Ishikawa (cell line): ENCODE measurements around the gene KPNA1.

Source experiments
- CEBPB ChIP-seq: IDR thresholded peaks from 2 replicates; pipeline ENCODE4 v1.6.1; 2012
- CREB1 ChIP-seq: IDR thresholded peaks from 2 replicates; pipeline ENCODE4 v1.6.1; 2012; ENCODE audit warnings: low read depth
- EGR1 ChIP-seq: IDR thresholded peaks from 2 replicates; pipeline ENCODE4 v1.6.1; 2012
- EP300 ChIP-seq: IDR thresholded peaks from 2 replicates; pipeline ENCODE4 v1.6.1; 2012; ENCODE audit warnings: borderline replicate concordance
- FOXM1 ChIP-seq: IDR thresholded peaks from 2 replicates; pipeline ENCODE4 v1.6.1; 2012; ENCODE audit warnings: low read depth, borderline replicate concordance
- MAX ChIP-seq: IDR thresholded peaks from 2 replicates; pipeline ENCODE4 v1.6.1; 2012
- NFIC ChIP-seq: IDR thresholded peaks from 2 replicates; pipeline ENCODE4 v1.6.1; 2012
- RAD21 ChIP-seq: IDR thresholded peaks from 2 replicates; pipeline ENCODE4 v1.6.1; 2012; ENCODE audit warnings: low read depth
- REST ChIP-seq: IDR thresholded peaks from 2 replicates; pipeline ENCODE4 v1.6.1; 2012; ENCODE audit warnings: low read depth, mild to moderate bottlenecking
- TAF1 ChIP-seq: IDR thresholded peaks from 2 replicates; pipeline ENCODE4 v1.6.1; 2012; ENCODE audit warnings: low read depth, mild to moderate bottlenecking
- TCF12 ChIP-seq: IDR thresholded peaks from 2 replicates; pipeline ENCODE4 v1.6.1; 2012; ENCODE audit warnings: low read depth
- TEAD4 ChIP-seq: IDR thresholded peaks from 2 replicates; pipeline ENCODE4 v1.6.1; 2012
- USF1 ChIP-seq: IDR thresholded peaks from 2 replicates; pipeline ENCODE4 v1.6.1; 2012
- YY1 ChIP-seq: IDR thresholded peaks from 2 replicates; pipeline ENCODE4 v1.6.1; 2012; ENCODE audit warnings: low read depth
- ZBTB7A ChIP-seq: IDR thresholded peaks from 2 replicates; pipeline ENCODE4 v1.6.1; 2012; ENCODE audit warnings: low read depth

Gene KPNA1

GRCh38 chr3:122562923-122563716 lies 48.4 kb upstream of the KPNA1 start:
- TF ChIP-seq TEAD4 (no peak), ZBTB7A (no peak), RAD21 (no peak), EGR1 (no peak), EP300 (no peak), NFIC (no peak), CEBPB (no peak), FOXM1 (no peak), MAX (no peak), USF1 (no peak), CREB1 (no peak), REST (no peak), TCF12 (no peak), YY1 (no peak), TAF1 (no peak)

- TF ChIP-seq TAF1 (no peak), RAD21 (peak; percentile 78)
Observed at GRCh38 chr3:122560680-122561079, 45.9 kb upstream of the KPNA1 start.

GRCh38 chr3:122559906-122560305 lies 45.2 kb upstream of the KPNA1 start:
- TF ChIP-seq ZBTB7A, result no peak
- no peak for TF ChIP-seq EGR1
- no peak for TF ChIP-seq REST
- no peak for TF ChIP-seq MAX
- no peak for TF ChIP-seq CREB1
- no peak for TF ChIP-seq RAD21
- no peak for TF ChIP-seq CEBPB
- no peak for TF ChIP-seq EP300

- TF ChIP-seq MAX (no peak), NFIC (no peak), TAF1 (no peak), CREB1 (no peak), FOXM1 (no peak), EP300 (no peak), USF1 (no peak), CEBPB (no peak), ZBTB7A (no peak), REST (no peak), YY1 (no peak), EGR1 (no peak), RAD21 (no peak), TEAD4 (no peak), TCF12 (no peak)
Observed at GRCh38 chr3:122558605-122559004, 43.9 kb upstream of the KPNA1 start.

- TF ChIP-seq TEAD4 (no peak), YY1 (no peak), EGR1 (no peak), TAF1 (no peak), FOXM1 (no peak), REST (no peak), MAX (no peak)
Observed at GRCh38 chr3:122557356-122557755, 42.6 kb upstream of the KPNA1 start.
